HFFc6 (cell line): ENCODE results near the gene BLCAP. TPM values are rescaled to one million over a fixed set of nuclear protein-coding genes. Genes with fewer than 3 reads are reported as not detected.
"Not testable (repeated sequence)": the region's sequence is repeated elsewhere in the genome, so short reads cannot be mapped to it uniquely, and the experiment has no call there.

ENCODE experiments used
- DNase-seq: peaks from one replicate; pipeline ENCODE4 v3.0.0-alpha.2; 2018
- H3K27ac Mint-ChIP-seq: 2 replicates; pipeline ENCODE4 v1.8.0; 2020; ENCODE audit warnings: mild to moderate bottlenecking, mixed read lengths
- H3K27me3 Mint-ChIP-seq: 2 replicates; pipeline ENCODE4 v1.8.0; 2021; ENCODE audit warnings: mild to moderate bottlenecking, moderate library complexity, mixed read lengths; ENCODE audit not compliant: insufficient read depth
- H3K36me3 Mint-ChIP-seq: 2 replicates; pipeline ENCODE4 v1.8.0; 2021; ENCODE audit warnings: low read depth, mixed read lengths
- H3K4me1 Mint-ChIP-seq: 2 replicates; pipeline ENCODE4 v1.8.0; 2020; ENCODE audit warnings: low read depth, mixed read lengths
- H3K4me3 Mint-ChIP-seq: 2 replicates; pipeline ENCODE4 v1.8.0; 2020; ENCODE audit warnings: mild to moderate bottlenecking, moderate library complexity, mixed read lengths
- H3K9me3 Mint-ChIP-seq: 2 replicates; pipeline ENCODE4 v1.8.0; 2020; ENCODE audit warnings: mild to moderate bottlenecking, mixed read lengths
- CTCF ChIP-seq: fragments of 200-600 bp; sonication (generic); IDR thresholded peaks from 2 replicates; pipeline ENCODE4 v1.5.0; 2021; ENCODE audit warnings: antibody characterized with exemption, mild to moderate bottlenecking
- total RNA-seq, 6 experiments: library from RNA; stranded (reverse); fragmentation: NEBNext Ultra II Directional; extraction: Animal tissue kit (Norgen Biotek cat#: 25700); gene quantifications; 2 replicates in 1 of 6; 3 replicates in 5 of 6; pipeline ENCODE4 v1.2.3, GENCODE V29; 2021

Gene BLCAP
- total RNA-seq, 6 experiments from 2014 or later = 83.7 to 110 (median 97.3) TPM

DNA sequence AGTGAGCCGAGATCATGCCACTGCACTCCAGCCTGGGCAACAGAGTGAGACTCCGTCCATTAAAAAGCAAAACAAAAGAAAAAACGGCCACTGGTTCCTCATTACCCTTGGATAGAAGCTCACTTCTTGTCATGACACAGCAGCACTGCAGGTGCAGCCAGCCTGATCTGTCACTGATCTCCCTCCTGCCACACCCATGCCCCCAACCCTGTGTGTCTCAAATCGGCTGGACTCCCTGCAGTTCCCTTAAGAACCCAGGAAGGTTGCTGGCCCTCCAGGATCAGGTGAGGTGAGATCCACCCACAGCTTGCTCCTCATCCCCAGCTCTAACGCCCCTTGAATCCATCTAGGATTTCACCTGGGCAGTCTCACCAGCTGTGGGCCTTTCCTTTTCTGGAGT is 32.9 kb downstream of the BLCAP start:
- H3K4me1 Mint-ChIP-seq = peaks cover 15% of the 10 kb centered on the region
- TF ChIP-seq CTCF = no peak
- no peaks in the 10 kb centered on the region for H3K9me3 Mint-ChIP-seq
- H3K36me3 Mint-ChIP-seq = peaks cover 33% of the 10 kb centered on the region
- peaks cover 6% of the 10 kb centered on the region for H3K27me3 Mint-ChIP-seq
- no peak overlapping the region for H3K27ac Mint-ChIP-seq
- DNase-seq = no peak
- no peak overlapping the region for H3K4me3 Mint-ChIP-seq

DNA sequence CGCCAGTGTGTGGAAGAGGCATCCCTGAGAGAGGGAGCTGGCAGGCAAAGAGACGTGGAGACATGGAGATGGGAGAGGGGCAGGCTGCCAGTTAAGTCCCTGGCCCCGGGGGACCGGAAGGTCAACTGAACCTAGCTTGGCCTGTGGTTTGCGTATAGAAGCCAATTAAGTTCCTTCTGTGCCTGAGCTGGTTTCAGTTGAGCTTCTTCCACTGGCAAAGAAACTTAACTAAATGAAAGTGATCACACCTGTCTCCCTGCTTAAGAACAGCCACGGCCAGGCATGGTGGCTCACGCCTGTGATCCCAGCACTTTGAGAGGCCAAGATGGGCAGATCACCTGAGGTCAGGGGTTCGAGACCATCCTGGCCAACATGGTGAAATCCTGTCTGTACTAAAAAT is 33.4 kb downstream of the BLCAP start:
- Mint-ChIP-seq H3K27me3 (peaks cover 6% of the 10 kb centered on the region), H3K9me3 (no peaks in the 10 kb centered on the region), H3K36me3 (peaks cover 30% of the 10 kb centered on the region), H3K27ac (no peak overlapping the region), H3K4me3 (no peak overlapping the region), H3K4me1 (peaks cover 15% of the 10 kb centered on the region)
- TF ChIP-seq CTCF = no peak
- DNase-seq = no peak

DNA sequence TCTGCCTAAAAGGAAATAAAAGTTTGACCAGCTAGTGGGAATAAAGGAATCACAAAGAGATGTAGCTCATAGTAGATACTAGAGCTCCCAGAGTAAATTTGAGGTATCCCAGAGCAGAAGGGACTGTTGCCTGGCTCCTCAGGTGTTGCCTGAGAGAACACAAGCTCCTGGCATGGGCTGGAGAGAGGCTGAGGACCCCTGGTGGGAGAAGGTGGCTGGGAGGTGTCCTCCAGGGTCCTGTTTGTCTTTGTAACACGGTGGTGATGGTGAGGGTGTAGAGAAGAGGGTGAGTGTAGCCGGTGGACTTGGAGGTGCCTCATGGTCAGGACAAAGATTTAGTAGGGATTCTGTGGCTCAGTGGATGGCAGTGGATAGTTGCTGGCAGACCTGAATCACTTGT is 34.7 kb downstream of the BLCAP start:
- Mint-ChIP-seq H3K27ac (no peak overlapping the region), H3K27me3 (peaks cover 6% of the 10 kb centered on the region), H3K4me1 (peaks cover 3% of the 10 kb centered on the region), H3K4me3 (no peak overlapping the region), H3K36me3 (peaks cover 23% of the 10 kb centered on the region), H3K9me3 (no peaks in the 10 kb centered on the region)
- no peak for DNase-seq
- no peak for TF ChIP-seq CTCF

DNA sequence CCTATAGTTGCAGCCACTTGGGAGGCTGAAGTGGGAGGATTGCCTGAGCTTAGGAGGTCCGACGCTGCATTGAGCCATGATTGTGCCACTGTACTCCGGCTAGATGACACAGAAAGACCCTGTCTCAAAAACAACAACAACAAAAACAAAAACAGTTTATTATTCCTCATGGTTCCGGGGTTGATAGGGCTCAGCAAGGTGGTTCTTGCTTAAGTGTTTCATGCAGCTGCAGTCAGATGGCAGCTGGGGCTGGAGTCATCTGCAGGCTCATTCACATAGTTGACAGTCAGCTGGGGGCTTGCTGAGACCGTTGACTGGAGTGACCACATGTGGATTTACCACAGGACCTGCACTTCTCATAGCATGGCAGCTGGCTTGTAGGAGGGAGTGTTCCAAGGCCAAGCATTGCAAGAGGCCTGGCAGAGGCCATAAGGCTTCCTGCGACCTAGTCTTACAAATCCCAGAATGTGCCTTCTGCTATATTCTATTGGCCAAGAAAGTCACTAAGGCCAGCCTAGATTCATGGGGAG is 35.5 kb downstream of the BLCAP start:
- H3K4me3 Mint-ChIP-seq = no peak overlapping the region
- TF ChIP-seq CTCF = no peak
- H3K9me3 Mint-ChIP-seq = no peaks in the 10 kb centered on the region
- H3K27me3 Mint-ChIP-seq = peaks cover 11% of the 10 kb centered on the region
- no peak overlapping the region for H3K27ac Mint-ChIP-seq
- H3K36me3 Mint-ChIP-seq = peaks cover 23% of the 10 kb centered on the region
- no peak for DNase-seq
- no peaks in the 10 kb centered on the region for H3K4me1 Mint-ChIP-seq

- H3K27me3 Mint-ChIP-seq = peaks cover 15% of the 10 kb centered on the region
Measured at GRCh38 chr20:37490663-37491350, 36.9 kb downstream of the BLCAP start.

DNA sequence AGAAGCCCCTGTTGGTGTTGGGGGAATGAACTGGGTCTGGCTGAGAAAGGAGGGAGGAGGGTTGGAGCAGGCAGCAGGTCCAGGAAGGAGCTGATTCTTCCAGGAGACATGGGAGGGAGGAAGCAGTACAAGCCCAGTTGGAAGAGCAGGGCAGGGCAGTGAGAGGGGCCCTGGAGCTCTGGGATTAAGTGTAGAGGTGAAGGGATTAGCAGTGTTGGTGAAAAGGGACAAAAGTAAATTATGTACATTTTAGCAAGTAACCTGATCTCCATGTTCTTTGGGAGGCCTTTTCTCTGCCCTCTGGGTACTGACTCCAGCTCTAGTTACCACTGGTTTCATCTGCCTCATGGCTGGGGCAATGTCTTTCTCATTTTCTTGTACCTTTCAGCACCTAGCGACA is 41.5 kb downstream of the BLCAP start:
- H3K27ac Mint-ChIP-seq, DNase-seq, H3K4me3 Mint-ChIP-seq, H3K9me3 Mint-ChIP-seq, H3K36me3 Mint-ChIP-seq, H3K4me1 Mint-ChIP-seq: not testable (repeated sequence)
- peaks cover 20% of the 10 kb centered on the region for H3K27me3 Mint-ChIP-seq

More at GRCh38 chr20:37490663-37491350, 36.9 kb downstream of the BLCAP start:
- no peak overlapping the region; the same call in 1 of the 2 replicates for H3K27ac Mint-ChIP-seq
- no peaks in the 10 kb centered on the region for H3K9me3 Mint-ChIP-seq
- H3K4me3 Mint-ChIP-seq = no peak overlapping the region
- no peaks in the 10 kb centered on the region for H3K4me1 Mint-ChIP-seq
- no peak for TF ChIP-seq CTCF
- no peak for DNase-seq
- H3K36me3 Mint-ChIP-seq = peaks cover 23% of the 10 kb centered on the region
